ENCODE data around the gene NAA40. TPM values are rescaled to one million over a fixed set of nuclear protein-coding genes. Genes with fewer than 3 reads are reported as not detected.

The NAA40 gene
- total RNA-seq, 1 experiment from 2014 or later = 13.2 TPM

- Histone ChIP-seq H3K4me3 (no peak overlapping the region), H3K9me3 (no peaks in the 10 kb centered on the region), H3K36me3 (peaks cover 4% of the 10 kb centered on the region; the same call in 1 of the 2 replicates), H3K27me3 (no peaks in the 10 kb centered on the region)
- DNase-seq = no peak
Measured at GRCh38 chr11:63909591-63910506, 29.0 kb upstream of the NAA40 start.

GRCh38 chr11:63910675-63911074 lies 28.1 kb upstream of the NAA40 start:
- H3K36me3 ChIP-seq = no peaks in the 10 kb centered on the region; the same call in 1 of the 2 replicates
- DNase-seq = no peak
- no peak overlapping the region for H3K4me3 ChIP-seq
- no peaks in the 10 kb centered on the region for H3K9me3 ChIP-seq
- no peaks in the 10 kb centered on the region for H3K27me3 ChIP-seq

- H3K36me3 ChIP-seq = no peaks in the 10 kb centered on the region; the same call in 1 of the 2 replicates
- no peak for DNase-seq
- 0 out of 2 replicates have a peak, but pooled peaks cover 2% of the 10 kb centered on the region for H3K27me3 ChIP-seq
- no peak overlapping the region for H3K4me3 ChIP-seq
- no peaks in the 10 kb centered on the region for H3K9me3 ChIP-seq
Measured at GRCh38 chr11:63911440-63911839, 27.4 kb upstream of the NAA40 start.

GRCh38 chr11:63911876-63912275 lies 26.9 kb upstream of the NAA40 start:
- Histone ChIP-seq H3K9me3 (no peaks in the 10 kb centered on the region), H3K27me3 (0 out of 2 replicates have a peak, but pooled peaks cover 2% of the 10 kb centered on the region), H3K36me3 (no peaks in the 10 kb centered on the region; the same call in 1 of the 2 replicates), H3K4me3 (no peak overlapping the region)
- DNase-seq = no peak

DNA sequence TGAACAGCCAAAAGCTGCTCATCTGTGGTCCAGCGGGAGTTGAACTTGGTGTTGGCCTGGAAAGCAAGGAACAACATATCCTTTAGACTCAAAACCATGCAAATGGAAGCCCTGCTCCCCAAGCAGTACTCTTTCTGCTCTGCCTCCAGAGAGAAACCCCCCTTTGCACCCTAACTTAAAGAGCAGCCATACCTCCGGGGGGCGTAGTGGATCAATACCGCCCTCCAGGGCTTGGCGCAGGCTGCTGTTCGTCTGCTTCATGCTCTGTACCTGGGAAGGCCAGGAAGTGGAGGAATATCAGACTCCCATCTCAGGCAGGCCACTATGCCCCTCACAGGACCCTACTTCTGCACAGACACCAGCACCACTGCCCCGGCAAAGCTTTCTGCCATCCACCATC lies 26.1 kb upstream of the NAA40 start:
- no peak overlapping the region for H3K4me3 ChIP-seq
- H3K36me3 ChIP-seq = no peaks in the 10 kb centered on the region; the same call in 1 of the 2 replicates
- H3K27me3 ChIP-seq = 0 out of 2 replicates have a peak, but pooled peaks cover 2% of the 10 kb centered on the region
- DNase-seq = no peak
- H3K9me3 ChIP-seq = no peaks in the 10 kb centered on the region

DNA sequence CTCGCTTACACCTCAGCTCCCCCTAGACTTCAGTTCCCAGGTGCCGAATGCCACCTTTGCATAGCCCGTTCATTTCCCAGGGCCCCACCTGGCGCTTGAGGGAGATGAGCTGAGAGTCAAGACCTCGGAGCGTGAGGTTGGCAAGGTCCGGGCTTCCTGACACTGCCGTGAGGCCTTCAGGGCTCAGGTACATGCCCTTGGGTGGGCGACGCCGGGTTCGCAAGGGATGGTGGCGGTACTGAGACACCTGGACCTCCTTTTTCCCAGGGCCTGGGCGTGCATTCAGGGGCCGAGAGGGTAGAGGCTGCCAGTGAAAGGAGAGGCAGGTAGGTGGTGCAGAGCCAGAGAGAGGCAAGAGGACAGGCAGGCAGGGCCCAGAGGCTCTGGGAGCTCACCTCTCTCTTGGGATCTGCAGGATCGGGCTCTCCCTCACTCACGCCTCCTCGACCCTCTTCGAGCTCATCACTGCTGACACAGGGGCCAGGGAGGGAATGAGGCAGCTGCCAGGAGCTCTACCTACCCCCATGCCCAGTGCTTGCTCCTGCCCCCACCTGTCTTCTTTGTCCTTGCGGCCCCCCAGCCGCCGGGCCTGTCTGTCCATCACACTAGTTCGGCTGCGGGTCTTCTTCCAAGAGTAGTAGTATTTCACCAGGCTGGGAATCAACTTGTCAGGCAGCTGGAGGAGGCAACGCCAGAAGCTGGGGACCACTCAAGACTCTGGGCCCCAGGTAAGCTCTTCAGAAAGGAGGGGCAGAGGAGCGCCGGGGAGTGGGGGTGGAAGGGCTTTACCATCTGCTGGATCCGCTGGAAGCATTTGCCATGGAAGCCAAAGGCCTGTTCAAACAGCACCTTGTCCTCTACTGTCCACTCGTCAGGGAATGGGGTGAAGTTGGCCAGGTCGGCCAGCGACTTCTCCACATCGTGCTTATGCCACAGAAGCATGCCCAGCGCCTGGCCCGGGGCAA lies 24.7 kb upstream of the NAA40 start:
- Histone ChIP-seq H3K27me3 (0 out of 2 replicates have a peak, but pooled peaks cover 2% of the 10 kb centered on the region), H3K4me3 (no peak overlapping the region), H3K36me3 (no peaks in the 10 kb centered on the region), H3K9me3 (no peaks in the 10 kb centered on the region)
- no peak for DNase-seq

- no peaks in the 10 kb centered on the region for H3K36me3 ChIP-seq
- DNase-seq = no peak
- H3K27me3 ChIP-seq = 0 out of 2 replicates have a peak, but pooled peaks cover 2% of the 10 kb centered on the region
- H3K4me3 ChIP-seq = no peak overlapping the region
- no peaks in the 10 kb centered on the region for H3K9me3 ChIP-seq
Measured at GRCh38 chr11:63914896-63915691, 23.7 kb upstream of the NAA40 start.

- peak; percentile 50 for DNase-seq
- H3K4me3 ChIP-seq = peak overlapping the region; percentile 42
Measured at GRCh38 chr11:63915961-63916836, 22.6 kb upstream of the NAA40 start.

DNA sequence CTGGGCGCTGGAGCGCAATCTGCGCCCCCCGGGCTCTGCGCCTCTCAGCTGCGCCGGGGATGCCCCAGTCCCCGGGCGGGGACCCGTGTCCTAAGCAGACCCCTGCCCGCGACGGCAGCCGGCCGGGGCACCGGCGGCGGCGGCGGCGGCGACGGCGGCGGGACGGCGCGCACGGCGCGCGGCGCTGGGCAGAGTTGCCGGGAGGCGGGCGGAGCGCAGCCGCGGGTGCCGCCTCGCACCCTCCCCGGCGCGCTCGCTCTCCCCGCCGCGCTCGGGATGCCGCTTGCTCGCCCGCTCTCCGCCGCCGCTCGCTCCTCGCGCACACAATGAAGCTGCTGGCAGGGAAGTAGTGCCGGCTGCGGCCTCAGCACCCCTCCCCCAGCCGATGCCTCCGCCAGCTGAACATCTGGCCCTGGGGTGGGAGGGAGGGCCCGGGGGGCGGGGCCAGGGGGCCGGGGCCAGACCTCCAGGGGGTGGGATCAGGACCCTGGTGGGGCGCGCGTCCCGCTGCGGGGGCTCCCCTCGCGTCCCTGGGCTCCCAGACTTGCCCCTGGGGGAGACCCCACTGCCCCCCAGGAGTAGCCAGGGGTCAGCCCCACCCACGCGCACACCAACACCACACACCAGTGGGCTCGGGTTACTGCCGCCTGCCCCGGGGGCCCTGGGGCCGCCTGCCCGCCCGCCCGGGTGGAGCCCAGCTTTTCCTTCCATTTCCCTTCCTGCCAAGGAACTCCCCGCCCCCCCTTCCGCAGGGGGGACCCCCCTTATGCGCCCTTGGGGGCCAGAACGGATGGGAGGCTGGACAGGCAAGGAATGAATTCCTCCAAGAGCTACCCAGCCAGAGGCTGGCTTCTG lies 21.7 kb upstream of the NAA40 start, which contains the start of gene RCOR2:
Gene RCOR2, minus strand, starts transcription at position 328 of the 855 bp plus-strand sequence. CDS start 708 bp downstream, outside the sequence.
- Histone ChIP-seq H3K4me3 (peak within 1 kb of the TSS; percentile 42), H3K27me3 (0 out of 2 replicates have a peak, but pooled peaks cover 2% of the 10 kb centered on the region), H3K36me3 (no peaks in the 10 kb centered on the region), H3K9me3 (no peaks in the 10 kb centered on the region)
- DNase-seq = peak; percentile 73

More at GRCh38 chr11:63915961-63916836, 22.6 kb upstream of the NAA40 start:
- H3K9me3 ChIP-seq = no peaks in the 10 kb centered on the region
- no peaks in the 10 kb centered on the region for H3K36me3 ChIP-seq
- 0 out of 2 replicates have a peak, but pooled peaks cover 2% of the 10 kb centered on the region for H3K27me3 ChIP-seq

- Histone ChIP-seq H3K36me3 (no peaks in the 10 kb centered on the region), H3K4me3 (no peak overlapping the region), H3K27me3 (0 out of 2 replicates have a peak, but pooled peaks cover 2% of the 10 kb centered on the region), H3K9me3 (no peaks in the 10 kb centered on the region)
- no peak for DNase-seq
Measured at GRCh38 chr11:63917692-63918506, 20.9 kb upstream of the NAA40 start.

- H3K9me3 ChIP-seq = no peaks in the 10 kb centered on the region
- H3K36me3 ChIP-seq = no peaks in the 10 kb centered on the region
- 0 out of 2 replicates have a peak, but pooled peaks cover 2% of the 10 kb centered on the region for H3K27me3 ChIP-seq
- H3K4me3 ChIP-seq = no peak overlapping the region
- DNase-seq = no peak
Measured at GRCh38 chr11:63918507-63919191, 20.2 kb upstream of the NAA40 start.

DNA sequence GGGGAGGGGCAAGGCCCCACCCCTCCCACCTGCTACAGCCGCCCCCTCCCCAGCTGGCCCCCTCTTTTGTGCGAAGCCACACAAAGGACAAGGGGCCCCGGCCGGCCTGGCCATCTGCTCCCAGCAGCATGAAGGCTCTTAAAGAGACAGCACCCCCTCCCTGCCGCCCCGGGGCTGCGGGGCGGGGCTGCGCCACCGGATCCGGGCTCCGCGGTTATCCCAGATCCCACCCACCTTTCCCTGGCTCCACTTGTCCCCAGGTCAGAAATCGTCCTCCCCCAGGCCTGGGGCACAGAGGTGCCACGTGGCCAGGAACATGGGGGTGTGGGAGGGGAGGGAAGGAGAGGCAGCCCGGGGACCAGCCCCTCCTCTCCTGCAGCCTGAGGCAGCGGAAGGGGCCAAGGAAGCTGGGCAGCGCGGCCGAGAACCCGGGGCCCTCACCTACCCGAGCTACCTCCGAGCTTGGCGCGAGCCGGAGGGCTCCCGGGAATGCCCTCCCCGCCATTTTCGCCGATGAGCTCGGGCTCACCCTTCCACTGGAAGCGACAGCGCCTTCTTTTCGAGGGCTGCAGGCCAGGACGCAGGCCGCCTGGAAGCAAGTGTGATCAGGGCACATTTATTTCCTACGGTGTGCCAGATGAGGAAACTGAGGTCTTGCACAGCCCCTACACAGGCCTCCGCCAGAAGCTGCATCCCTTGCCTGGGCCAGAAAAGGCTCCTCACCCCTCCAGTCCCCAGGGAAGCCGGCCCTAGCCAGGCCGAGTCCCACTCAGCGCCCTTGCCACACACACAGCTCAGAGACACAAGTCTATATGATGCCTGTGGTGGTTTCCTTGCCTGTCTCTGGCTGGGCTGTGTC lies 19.3 kb upstream of the NAA40 start:
- no peaks in the 10 kb centered on the region for H3K9me3 ChIP-seq
- no peak for DNase-seq
- no peak overlapping the region for H3K4me3 ChIP-seq
- H3K27me3 ChIP-seq = 0 out of 2 replicates have a peak, but pooled peaks cover 2% of the 10 kb centered on the region
- H3K36me3 ChIP-seq = no peaks in the 10 kb centered on the region

All from MG63 (cell line).